ENCODE data around the gene TDRD12.
"Not testable (repeated sequence)": the region's sequence is repeated elsewhere in the genome, so short reads cannot be mapped to it uniquely, and the experiment has no call there.

- TF ChIP-seq POLR2A (IDR thresholded peaks at IDR 0.05): not testable (repeated sequence)
- TF ChIP-seq, protein P1, sequence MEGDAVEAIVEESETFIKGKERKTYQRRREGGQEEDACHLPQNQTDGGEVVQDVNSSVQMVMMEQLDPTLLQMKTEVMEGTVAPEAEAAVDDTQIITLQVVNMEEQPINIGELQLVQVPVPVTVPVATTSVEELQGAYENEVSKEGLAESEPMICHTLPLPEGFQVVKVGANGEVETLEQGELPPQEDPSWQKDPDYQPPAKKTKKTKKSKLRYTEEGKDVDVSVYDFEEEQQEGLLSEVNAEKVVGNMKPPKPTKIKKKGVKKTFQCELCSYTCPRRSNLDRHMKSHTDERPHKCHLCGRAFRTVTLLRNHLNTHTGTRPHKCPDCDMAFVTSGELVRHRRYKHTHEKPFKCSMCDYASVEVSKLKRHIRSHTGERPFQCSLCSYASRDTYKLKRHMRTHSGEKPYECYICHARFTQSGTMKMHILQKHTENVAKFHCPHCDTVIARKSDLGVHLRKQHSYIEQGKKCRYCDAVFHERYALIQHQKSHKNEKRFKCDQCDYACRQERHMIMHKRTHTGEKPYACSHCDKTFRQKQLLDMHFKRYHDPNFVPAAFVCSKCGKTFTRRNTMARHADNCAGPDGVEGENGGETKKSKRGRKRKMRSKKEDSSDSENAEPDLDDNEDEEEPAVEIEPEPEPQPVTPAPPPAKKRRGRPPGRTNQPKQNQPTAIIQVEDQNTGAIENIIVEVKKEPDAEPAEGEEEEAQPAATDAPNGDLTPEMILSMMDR (IDR thresholded peaks at IDR 0.05): not testable (repeated sequence)
Measured at GRCh38 chr19:32787161-32787813, 67.7 kb downstream of the TDRD12 start.

Data from sigmoid colon (tissue), 3 donors.